OCI-LY7 (cell line): Measurements from ENCODE around the gene MRPS18A. TPM values are rescaled to one million over a fixed set of nuclear protein-coding genes. Genes with fewer than 3 reads are reported as not detected.

Source experiments
- BruUV-seq: library from RNA; stranded (reverse); fragments of 400-500 nt; replicated peaks from 2 replicates; lab custom pipeline; 2021; lab: Mats Ljungman, UMichigan
- CTCF ChIA-PET: fragments of 300-600 bp; sonication (Branson Sonifier 250); formaldehyde crosslinking; loops from one replicate; lab custom pipeline; 2022; ENCODE audit warnings: antibody characterized with exemption; ENCODE audit not compliant: unreplicated experiment; lab: Charles Lee
- POLR2A ChIA-PET: fragments of 300-600 bp; sonication (Branson Sonifier 250); formaldehyde crosslinking; loops from one replicate; lab custom pipeline; 2022; ENCODE audit warnings: antibody characterized with exemption; lab: Charles Lee
- DNase-seq: peaks from one replicate; pipeline ENCODE4 v3.0.0-alpha.2; 2015; ENCODE audit warnings: low spot score
- H2AFZ ChIP-seq: fragments of 200-600 bp; sonication (generic), shearing (Covaris generic); 2 replicates; pipeline ENCODE4 v1.6.1; 2014; ENCODE audit warnings: mild to moderate bottlenecking, antibody characterized with exemption, low read length, moderate library complexity
- H3K27ac ChIP-seq: fragments of 200-600 bp; sonication (generic); 2 replicates; pipeline ENCODE4 v1.5.1; 2014; ENCODE audit warnings: mixed run types, low read depth, mild to moderate bottlenecking, moderate library complexity, low read length, inconsistent platforms; ENCODE audit not compliant: poor library complexity, severe bottlenecking
- H3K36me3 ChIP-seq: fragments of 200-600 bp; sonication (generic); 2 replicates; pipeline ENCODE4 v1.6.1; 2014; ENCODE audit warnings: mild to moderate bottlenecking, antibody characterized with exemption, low read length, moderate library complexity, mixed read lengths; ENCODE audit not compliant: insufficient read depth
- H3K4me1 ChIP-seq: fragments of 200-600 bp; sonication (generic); 2 replicates; pipeline ENCODE4 v1.5.1; 2014; ENCODE audit warnings: mild to moderate bottlenecking, low read length; ENCODE audit not compliant: insufficient read depth, poor library complexity, severe bottlenecking
- H3K4me2 ChIP-seq: fragments of 200-600 bp; sonication (generic); 2 replicates; pipeline ENCODE4 v1.6.1; 2014; ENCODE audit warnings: mild to moderate bottlenecking, low read length
- H3K4me3 ChIP-seq: fragments of 200-600 bp; sonication (generic); 2 replicates; pipeline ENCODE4 v1.5.1; 2014; ENCODE audit warnings: mild to moderate bottlenecking, low read depth, low read length; ENCODE audit not compliant: poor library complexity, severe bottlenecking
- H3K79me2 ChIP-seq: fragments of 200-600 bp; sonication (generic); 2 replicates; pipeline ENCODE4 v1.6.1; 2016; ENCODE audit warnings: low read depth, mild to moderate bottlenecking, low read length, moderate library complexity, mixed read lengths; ENCODE audit not compliant: insufficient read depth
- H3K9me2 ChIP-seq: fragments of 200-600 bp; sonication (generic); 2 replicates; pipeline ENCODE4 v1.6.1; 2016; ENCODE audit warnings: mild to moderate bottlenecking, low read length, mixed read lengths; ENCODE audit not compliant: insufficient read depth
- H3K9me3 ChIP-seq: fragments of 200-600 bp; sonication (generic); 2 replicates; pipeline ENCODE4 v1.6.1; 2014; ENCODE audit warnings: mild to moderate bottlenecking, mixed run types, low read length, mixed read lengths
- H4K20me1 ChIP-seq: fragments of 200-600 bp; sonication (generic); 2 replicates; pipeline ENCODE4 v1.6.1; 2014; ENCODE audit warnings: mild to moderate bottlenecking, antibody characterized with exemption, low read length, moderate library complexity, mixed read lengths; ENCODE audit not compliant: insufficient read depth
- EZH2phosphoT487 ChIP-seq: fragments of 200-600 bp; sonication (generic); IDR thresholded peaks from 2 replicates; pipeline ENCODE4 v1.6.1; 2018; ENCODE audit warnings: low read depth, borderline replicate concordance, mild to moderate bottlenecking, mixed run types, antibody characterized with exemption, low read length, moderate library complexity, mixed read lengths
- intact Hi-C: fragments of 100-400 bp; cut with micrococcal nuclease; formaldehyde crosslinking; loops from one replicate; pipeline ENCODE4 v1.10.0; 2022; ENCODE audit not compliant: unreplicated experiment
- total RNA-seq, 2 experiments: library from RNA; depleted of rRNA in 1 of 2; stranded (reverse); fragments of >200 nt in 1 of 2; shearing (Covaris generic) in 1 of 2; gene quantifications; 2 replicates each; pipeline ENCODE4 v1.2.3, GENCODE V29; 2014 to 2022
- TF ChIP-seq, protein P1 (sequence below): fragments of 200-600 bp; sonication (generic); conservative IDR thresholded peaks from 2 replicates; pipeline ENCODE4 v1.5.1; 2014; ENCODE audit warnings: mild to moderate bottlenecking, antibody characterized with exemption, low read length, moderate library complexity, mixed read lengths

Gene MRPS18A
- total RNA-seq, 2 experiments from 2014 or later = 61.6 to 86.1 TPM

DNA sequence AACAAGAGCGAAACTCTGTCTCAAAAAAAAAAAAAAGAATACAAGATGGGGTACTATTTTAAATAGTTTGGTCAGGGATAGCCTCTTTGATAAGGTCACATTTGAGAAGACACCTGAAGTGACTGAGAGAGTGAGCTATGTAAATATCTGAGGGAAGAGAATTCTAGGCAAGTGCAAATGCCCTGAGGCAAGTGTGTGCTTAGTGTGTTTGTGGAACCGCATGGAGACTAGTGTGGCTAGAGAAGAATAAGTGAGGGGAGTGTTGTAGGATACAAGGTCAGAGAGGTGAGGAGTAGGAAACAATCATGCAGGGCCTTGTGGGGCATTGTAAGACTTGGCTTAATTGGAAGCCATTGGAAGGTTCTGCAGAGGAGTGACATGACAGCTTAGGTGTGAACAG, 39.3 kb downstream of the MRPS18A start:
- H2AFZ ChIP-seq = no peak overlapping the region
- intact Hi-C loops = no loop called here
- CTCF ChIA-PET = no interaction called here
- no peak overlapping the region for H3K27ac ChIP-seq
- H3K36me3 ChIP-seq = no peaks in the 10 kb centered on the region
- no peak for DNase-seq
- TF ChIP-seq, protein P1, sequence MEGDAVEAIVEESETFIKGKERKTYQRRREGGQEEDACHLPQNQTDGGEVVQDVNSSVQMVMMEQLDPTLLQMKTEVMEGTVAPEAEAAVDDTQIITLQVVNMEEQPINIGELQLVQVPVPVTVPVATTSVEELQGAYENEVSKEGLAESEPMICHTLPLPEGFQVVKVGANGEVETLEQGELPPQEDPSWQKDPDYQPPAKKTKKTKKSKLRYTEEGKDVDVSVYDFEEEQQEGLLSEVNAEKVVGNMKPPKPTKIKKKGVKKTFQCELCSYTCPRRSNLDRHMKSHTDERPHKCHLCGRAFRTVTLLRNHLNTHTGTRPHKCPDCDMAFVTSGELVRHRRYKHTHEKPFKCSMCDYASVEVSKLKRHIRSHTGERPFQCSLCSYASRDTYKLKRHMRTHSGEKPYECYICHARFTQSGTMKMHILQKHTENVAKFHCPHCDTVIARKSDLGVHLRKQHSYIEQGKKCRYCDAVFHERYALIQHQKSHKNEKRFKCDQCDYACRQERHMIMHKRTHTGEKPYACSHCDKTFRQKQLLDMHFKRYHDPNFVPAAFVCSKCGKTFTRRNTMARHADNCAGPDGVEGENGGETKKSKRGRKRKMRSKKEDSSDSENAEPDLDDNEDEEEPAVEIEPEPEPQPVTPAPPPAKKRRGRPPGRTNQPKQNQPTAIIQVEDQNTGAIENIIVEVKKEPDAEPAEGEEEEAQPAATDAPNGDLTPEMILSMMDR = no peak
- TF ChIP-seq EZH2phosphoT487 = no peak
- POLR2A ChIA-PET = interaction anchor here (1.0 kb wide), 1 partner anchor 191 kb away, joined by 3 read pairs; no protein-coding TSS in a partner anchor
- no peak overlapping the region for H3K4me3 ChIP-seq
- no peaks in the 10 kb centered on the region for H3K4me1 ChIP-seq
- no peaks in the 10 kb centered on the region for H3K79me2 ChIP-seq
- H3K4me2 ChIP-seq = no peak overlapping the region
- H4K20me1 ChIP-seq = no peaks in the 10 kb centered on the region
- BruUV-seq = no TSS peak
- H3K9me2 ChIP-seq = no peaks in the 10 kb centered on the region
- no peaks in the 10 kb centered on the region for H3K9me3 ChIP-seq

DNA sequence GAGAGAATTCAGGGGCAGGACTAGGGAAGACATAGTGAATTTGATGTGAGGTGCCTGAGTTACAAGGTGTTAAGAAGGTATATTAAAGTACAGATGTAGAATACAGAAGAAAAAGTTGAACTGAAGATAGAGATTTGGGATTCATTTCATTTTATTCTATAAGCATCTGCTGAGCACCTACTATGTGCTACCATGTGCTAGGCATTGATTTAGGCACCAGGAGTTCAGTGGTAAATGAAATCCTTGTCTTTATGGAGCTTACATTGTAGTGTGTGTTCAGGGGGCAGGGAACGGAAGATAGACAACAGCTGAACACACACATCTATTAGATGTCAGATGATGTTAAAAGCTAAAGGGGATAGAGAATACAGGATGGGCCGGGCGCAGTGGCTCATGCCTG, 40.0 kb downstream of the MRPS18A start:
- Histone ChIP-seq H3K4me1 (no peaks in the 10 kb centered on the region), H2AFZ (no peak overlapping the region), H3K4me2 (no peak overlapping the region), H3K79me2 (no peaks in the 10 kb centered on the region), H3K4me3 (no peak overlapping the region), H3K27ac (no peak overlapping the region), H4K20me1 (no peaks in the 10 kb centered on the region), H3K9me3 (no peaks in the 10 kb centered on the region), H3K9me2 (no peaks in the 10 kb centered on the region), H3K36me3 (peaks cover 6% of the 10 kb centered on the region; the same call in 1 of the 2 replicates)
- BruUV-seq = no TSS peak
- TF ChIP-seq EZH2phosphoT487 = no peak
- TF ChIP-seq, protein P1 = no peak
- CTCF ChIA-PET = no interaction called here
- POLR2A ChIA-PET = interaction anchor here (1.0 kb wide), 1 partner anchor 192 kb away, joined by 3 read pairs; no protein-coding TSS in a partner anchor
- DNase-seq = no peak
- intact Hi-C loops = no loop called here

DNA sequence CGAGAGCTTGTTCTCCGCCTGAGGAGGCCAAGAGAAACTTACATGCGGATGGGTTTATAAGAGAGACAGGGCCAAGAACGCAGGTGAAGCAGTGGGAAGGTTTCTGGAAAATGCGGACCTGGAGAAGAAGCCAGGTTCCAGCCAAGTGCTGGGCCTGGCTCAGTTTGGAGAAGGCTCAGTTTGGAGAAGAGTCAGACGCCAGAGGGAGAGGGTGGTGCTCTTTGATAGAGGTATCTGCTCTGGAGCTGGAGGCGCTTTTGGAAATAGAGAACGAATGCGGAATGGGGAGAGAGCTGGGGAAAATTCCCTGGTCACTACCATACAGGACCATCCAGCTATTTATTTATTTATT, 42.0 kb downstream of the MRPS18A start:
- no peaks in the 10 kb centered on the region for H4K20me1 ChIP-seq
- H3K4me2 ChIP-seq = peak overlapping the region; percentile 6; the same call in 1 of the 2 replicates
- H3K9me3 ChIP-seq = no peaks in the 10 kb centered on the region
- CTCF ChIA-PET = no interaction called here
- POLR2A ChIA-PET = interaction anchor here (0.6 to 1.0 kb wide), 3 partner anchors 16 to 952 kb away, joined by 3 to 5 read pairs (median 4); partner anchors contain the start of gene GTPBP2
- DNase-seq = no peak
- H3K4me1 ChIP-seq = no peaks in the 10 kb centered on the region
- no peak overlapping the region for H3K27ac ChIP-seq
- no peak overlapping the region for H3K4me3 ChIP-seq
- intact Hi-C loops = no loop called here
- no peaks in the 10 kb centered on the region for H3K9me2 ChIP-seq
- TF ChIP-seq, protein P1 = no peak
- no peak for TF ChIP-seq EZH2phosphoT487
- H3K79me2 ChIP-seq = peaks cover 6% of the 10 kb centered on the region
- H2AFZ ChIP-seq = no peak overlapping the region
- no TSS peak for BruUV-seq
- peaks cover 25% of the 10 kb centered on the region for H3K36me3 ChIP-seq
